GM12892 (cell line): ENCODE data around the gene CHIT1.

Experiments
- POLR2A ChIP-seq: IDR thresholded peaks from 2 replicates; pipeline ENCODE4 v1.6.1; 2011; ENCODE audit warnings: low read depth, low read length, control low read depth
- POLR2AphosphoS5 ChIP-seq: IDR thresholded peaks from 2 replicates; pipeline ENCODE4 v1.6.1; 2011; ENCODE audit warnings: low read depth, low read length, control low read depth
- TAF1 ChIP-seq: IDR thresholded peaks from 2 replicates; pipeline ENCODE4 v1.6.1; 2011; ENCODE audit warnings: low read depth, mild to moderate bottlenecking, control low read depth, low read length, borderline replicate concordance

GRCh38 chr1:203251466-203251865 lies 22.0 kb upstream of the CHIT1 start:
- TF ChIP-seq POLR2A, result no peak
- TF ChIP-seq POLR2AphosphoS5, result no peak
- TF ChIP-seq TAF1, result no peak
